Heart right ventricle (tissue), 16 donors: ENCODE data around the gene DDX1. TPM values are rescaled to one million over a fixed set of nuclear protein-coding genes. Genes with fewer than 3 reads are reported as not detected.

Experiments
- ATAC-seq, 8 donors: fragments of 200-7000 bp; cut with Tn5 transposase; one replicate each; pipeline ENCODE4 v1.9.1; 2020; ENCODE audit warnings: mild to moderate bottlenecking in 8 of 8, moderate library complexity in 8 of 8, moderate number of reproducible peaks in 1 of 8
- DNase-seq, 2 donors: peaks; one replicate each; pipeline ENCODE4 v3.0.0-alpha.2; 2020
- H3K27ac ChIP-seq, 10 donors: fragments of 200-600 bp; sonication (generic) in 2 of 10; one replicate each; pipeline versions ENCODE4 v1.5.0 to v1.8.0; 2020 to 2022; ENCODE audit warnings: mild to moderate bottlenecking in 3 of 10
- H3K27me3 ChIP-seq, 7 donors: fragments of 200-600 bp; one replicate each; pipeline ENCODE4 v1.8.0; 2021 to 2022; ENCODE audit warnings: mild to moderate bottlenecking in 2 of 7
- H3K36me3 ChIP-seq, 9 donors: fragments of 200-600 bp; sonication (generic) in 1 of 9; one replicate each; pipeline versions ENCODE4 v1.5.0 to v1.8.0; 2020 to 2022; ENCODE audit warnings: mild to moderate bottlenecking in 2 of 9
- H3K4me1 ChIP-seq, 9 donors: fragments of 200-600 bp; sonication (generic) in 1 of 9; one replicate each; pipeline versions ENCODE4 v1.5.0 to v1.8.0; 2020 to 2022; ENCODE audit warnings: mild to moderate bottlenecking in 4 of 9
- H3K4me3 ChIP-seq, 10 donors: fragments of 200-600 bp; sonication (generic) in 2 of 10; one replicate each; pipeline versions ENCODE4 v1.5.0 to v1.8.0; 2020 to 2022; ENCODE audit warnings: mild to moderate bottlenecking in 7 of 10, moderate library complexity in 2 of 10
- H3K9me3 ChIP-seq, 11 donors: fragments of 200-600 bp in 10 of 11; sonication (generic) in 2 of 11; one replicate each; pipeline versions ENCODE4 v1.5.0 to v1.8.0; 2013 to 2022; ENCODE audit warnings: mild to moderate bottlenecking in 2 of 11, control low read depth in 1 of 11, moderate library complexity in 1 of 11
- WGBS, 2 donors: extraction: QIAGEN DNeasy Blood & Tissue Kit; methylation state at CpG; one replicate each; pipeline ENCODE4 v1.1.7; 2013; ENCODE audit warnings: inconsistent platforms in 1 of 2; 5-methylcytosine and 5-hydroxymethylcytosine counted together
- intact Hi-C, 10 donors: fragments of 100-400 bp; cut with DNase I; formaldehyde crosslinking; loops; one replicate each; pipeline versions ENCODE4 v1.11.1 to v1.14.2; 2022
- polyA plus RNA-seq, 2 donors: library from polyadenylated mRNA; stranded (reverse); fragments of 200-250 nt; gene quantifications; one replicate each; pipeline ENCODE4 v1.2.3, GENCODE V29; 2013
- total RNA-seq, 10 donors: library from RNA; stranded (reverse); fragmentation: NEBNext Ultra II Directional in 3 of 10; extraction: Animal tissue kit (Norgen Biotek cat#: 25700) in 3 of 10; gene quantifications; one replicate each; pipeline versions ENCODE4 v1.2.1 to v1.2.4, GENCODE V29; 2021 to 2023
- TF ChIP-seq, protein P1 (sequence below), 9 donors: fragments of 200-600 bp; sonication (generic) in 2 of 9; IDR thresholded peaks; one replicate each; pipeline versions ENCODE4 v1.5.0 to v1.8.0; 2021 to 2022; ENCODE audit warnings: antibody characterized with exemption in 9 of 9, mild to moderate bottlenecking in 5 of 9, moderate library complexity in 1 of 9
- donor health status: Arrhythmogenic right ventricular cardiomyopathy.
- donor health status: ischemic (EF 13 %, LVEDD 7.1; RV severe dilation, severe dysfunction).
- donor health status: healthy with polysubstance abuse.
- donor health status: DM: no; HTN: yes; CAD: no.
- donor health status: DM: no; HTN: no; CAD: no.
- donor health status: ischemic (EF 25% LVEDD 6.9; RV normal size, moderate dysfunction).
- donor health status: ischemic (EF 25% LVEDD 5.7; RV mildly dilated, moderate dysfunction).
- donor health status: healthy.
- donor health status: DM: yes; HTN: yes; CAD: no.
- donor health status: Ischemic cardiomyopathy.
- donor health status: ischemic (EF 35%, LVEDD 5.7; RV mildly dilated, moderate dysfunction).
- donor health status: nonischemic (EF 11% LVEDD 7.7; RV severe dilation, severe dysfunction).
- donor health status: DM: yes; HTN: yes; CAD: no.
- donor health status: PGD.
- donor health status: ischemic (EF 29% LVEDD 5.4; RV normal size, mild dysfunction).
- donor health status: nonischemic (EF 23%, LVEDD 6.1; RV moderate dilation, normal function).

Gene DDX1
- total and polyA plus RNA-seq, 12 donors: 80.1 to 183 (median 157) TPM

DNA sequence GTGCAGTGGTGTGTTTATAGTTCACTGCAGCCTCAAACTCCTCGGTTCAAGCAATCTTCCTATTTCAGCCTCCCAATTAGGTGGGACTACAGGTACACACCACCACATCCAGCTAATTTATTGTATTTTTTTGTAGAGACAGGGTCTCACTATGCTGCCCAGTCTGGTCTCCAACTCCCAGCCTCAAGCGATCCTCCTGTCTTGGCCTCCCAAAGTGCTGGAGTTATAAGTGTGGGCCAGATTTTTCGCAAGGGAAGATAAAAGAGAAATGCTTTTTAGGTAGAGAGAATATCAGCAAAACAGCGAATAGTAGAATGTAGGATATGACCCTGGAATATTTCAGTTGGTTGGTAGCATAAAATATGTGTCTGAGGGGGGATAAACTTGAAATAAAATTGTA lies 4.3 kb downstream of the DDX1 start:
- intact Hi-C loops: no loop called here
- no peaks in the 10 kb centered on the region for H3K27me3 ChIP-seq
- no peak for DNase-seq
- WGBS, 2 donors: 98 to 99% methylated on average over 4 of the region's 4 CpGs
- H3K4me3 ChIP-seq: no peak overlapping the region
- H3K9me3 ChIP-seq: no peaks in the 10 kb centered on the region
- no peak for ATAC-seq
- peaks cover 2 to 40% (median 27%) of the 10 kb centered on the region in 9 donors for H3K4me1 ChIP-seq
- H3K27ac ChIP-seq: no peak overlapping the region
- peaks cover 0 to 66% (median 28%) of the 10 kb centered on the region in 9 donors for H3K36me3 ChIP-seq
- TF ChIP-seq, protein P1, sequence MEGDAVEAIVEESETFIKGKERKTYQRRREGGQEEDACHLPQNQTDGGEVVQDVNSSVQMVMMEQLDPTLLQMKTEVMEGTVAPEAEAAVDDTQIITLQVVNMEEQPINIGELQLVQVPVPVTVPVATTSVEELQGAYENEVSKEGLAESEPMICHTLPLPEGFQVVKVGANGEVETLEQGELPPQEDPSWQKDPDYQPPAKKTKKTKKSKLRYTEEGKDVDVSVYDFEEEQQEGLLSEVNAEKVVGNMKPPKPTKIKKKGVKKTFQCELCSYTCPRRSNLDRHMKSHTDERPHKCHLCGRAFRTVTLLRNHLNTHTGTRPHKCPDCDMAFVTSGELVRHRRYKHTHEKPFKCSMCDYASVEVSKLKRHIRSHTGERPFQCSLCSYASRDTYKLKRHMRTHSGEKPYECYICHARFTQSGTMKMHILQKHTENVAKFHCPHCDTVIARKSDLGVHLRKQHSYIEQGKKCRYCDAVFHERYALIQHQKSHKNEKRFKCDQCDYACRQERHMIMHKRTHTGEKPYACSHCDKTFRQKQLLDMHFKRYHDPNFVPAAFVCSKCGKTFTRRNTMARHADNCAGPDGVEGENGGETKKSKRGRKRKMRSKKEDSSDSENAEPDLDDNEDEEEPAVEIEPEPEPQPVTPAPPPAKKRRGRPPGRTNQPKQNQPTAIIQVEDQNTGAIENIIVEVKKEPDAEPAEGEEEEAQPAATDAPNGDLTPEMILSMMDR (IDR thresholded peaks at IDR 0.05): no peak

GRCh38 chr2:15596350-15596749 lies 4.7 kb downstream of the DDX1 start:
- TF ChIP-seq, protein P1 (IDR thresholded peaks at IDR 0.05): no peak
- DNase-seq: no peak
- 79 to 87% methylated on average over 2 of the region's 2 CpGs for WGBS, 2 donors
- Histone ChIP-seq H3K9me3 (no peaks in the 10 kb centered on the region), H3K4me1 (peaks cover 2 to 35% (median 26%) of the 10 kb centered on the region in 9 donors), H3K27ac (no peak overlapping the region), H3K27me3 (no peaks in the 10 kb centered on the region), H3K4me3 (no peak overlapping the region), H3K36me3 (peaks cover 0 to 70% (median 33%) of the 10 kb centered on the region in 9 donors)
- no peak for ATAC-seq
- intact Hi-C loops: no loop called here

DNA sequence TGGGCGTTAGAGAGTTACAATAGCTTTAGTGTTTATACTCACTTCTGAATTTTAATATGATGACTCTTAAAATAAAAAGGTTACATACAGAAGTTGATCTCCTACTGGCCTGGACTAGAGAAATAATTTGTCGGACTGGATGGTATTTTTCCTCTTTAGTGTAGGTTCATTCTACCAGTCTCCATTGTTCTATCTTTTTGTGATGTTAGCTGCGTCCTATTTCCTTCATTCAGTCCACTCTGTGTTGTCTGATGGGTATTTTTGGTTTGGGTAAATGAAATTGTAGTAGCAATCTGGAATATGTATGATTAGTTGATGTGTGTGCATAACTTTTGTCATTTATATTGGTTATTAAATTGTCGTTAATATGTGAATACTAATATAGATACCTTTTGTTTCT lies 5.3 kb downstream of the DDX1 start:
- Histone ChIP-seq H3K4me3 (no peak overlapping the region), H3K4me1 (peaks cover 2 to 34% (median 25%) of the 10 kb centered on the region in 9 donors), H3K27me3 (no peaks in the 10 kb centered on the region), H3K36me3 (peaks cover 0 to 76% (median 39%) of the 10 kb centered on the region in 9 donors), H3K9me3 (no peaks in the 10 kb centered on the region), H3K27ac (no peak overlapping the region)
- TF ChIP-seq, protein P1 (IDR thresholded peaks at IDR 0.05): no peak
- intact Hi-C loops: no loop called here
- ATAC-seq (no peak), DNase-seq (no peak)
- 89 to 95% methylated on average over 4 of the region's 4 CpGs for WGBS, 2 donors

DNA sequence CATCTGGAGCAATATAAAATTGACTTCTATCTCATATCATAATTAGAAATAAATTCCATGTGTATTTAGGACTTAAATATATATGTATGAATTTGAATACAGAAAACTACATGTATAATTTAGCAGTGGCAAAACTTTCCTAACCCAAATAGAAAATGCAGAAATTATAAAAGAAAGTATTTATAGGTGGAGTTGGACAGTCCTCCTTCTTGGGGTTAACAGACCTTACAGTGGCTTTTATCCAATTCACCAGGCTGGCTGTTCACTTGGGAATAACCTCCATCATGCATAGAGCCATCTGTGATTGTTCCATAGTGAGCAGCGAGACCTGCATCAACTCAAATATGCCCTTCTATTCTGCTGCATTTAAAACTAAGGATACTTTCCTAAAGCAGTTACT lies 8.3 kb downstream of the DDX1 start:
- H3K27ac ChIP-seq: no peak overlapping the region
- DNase-seq (no peak), ATAC-seq (no peak)
- H3K9me3 ChIP-seq: no peaks in the 10 kb centered on the region
- no peak overlapping the region for H3K4me3 ChIP-seq
- WGBS, 2 donors: 89 to 93% methylated on average over 1 of the region's 1 CpG
- TF ChIP-seq, protein P1 (IDR thresholded peaks at IDR 0.05): no peak
- H3K4me1 ChIP-seq: peaks cover 0 to 11% (median 2%) of the 10 kb centered on the region in 9 donors
- peaks cover 0 to 100% (median 69%) of the 10 kb centered on the region in 9 donors for H3K36me3 ChIP-seq
- H3K27me3 ChIP-seq: no peaks in the 10 kb centered on the region
- intact Hi-C loops: no loop called here
